ENCODE data around the gene RESF1. TPM values are rescaled to one million over a fixed set of nuclear protein-coding genes. Genes with fewer than 3 reads are reported as not detected.

Gene RESF1
- total RNA-seq, 2 experiments from 2014 or later: 112 to 126 TPM

- peak overlapping the region; percentile 85 for H3K4me3 Mint-ChIP-seq
- peaks cover 70% of the 10 kb centered on the region for H3K4me1 Mint-ChIP-seq (ENCODE audit: low read depth)
- CTCF ChIA-PET: interaction anchor here (0.6 to 4.5 kb wide), 4 partner anchors 20 to 309 kb away, joined by 3 to 27 read pairs (median 8); no protein-coding TSS in a partner anchor
- no peak for DNase-seq
- POLR2A ChIA-PET: interaction anchor here (1.3 to 3.4 kb wide), 4 partner anchors 65 to 303 kb away, joined by 3 to 29 read pairs (median 15); partner anchors contain the start of genes AMN1 and ETFBKMT
- peak overlapping the region; percentile 95 for H3K27ac Mint-ChIP-seq
- peaks cover 82% of the 10 kb centered on the region for H3K36me3 Mint-ChIP-seq (ENCODE audit: low read depth)
- no peaks in the 10 kb centered on the region for H3K9me3 Mint-ChIP-seq (ENCODE audit: insufficient read depth)
- ATAC-seq: no peak
- H3K27me3 Mint-ChIP-seq (ENCODE audit: low read depth): no peaks in the 10 kb centered on the region
These were observed 2.9 kb downstream of the RESF1 start for GRCh38 chr12:31962076-31962475.

DNA sequence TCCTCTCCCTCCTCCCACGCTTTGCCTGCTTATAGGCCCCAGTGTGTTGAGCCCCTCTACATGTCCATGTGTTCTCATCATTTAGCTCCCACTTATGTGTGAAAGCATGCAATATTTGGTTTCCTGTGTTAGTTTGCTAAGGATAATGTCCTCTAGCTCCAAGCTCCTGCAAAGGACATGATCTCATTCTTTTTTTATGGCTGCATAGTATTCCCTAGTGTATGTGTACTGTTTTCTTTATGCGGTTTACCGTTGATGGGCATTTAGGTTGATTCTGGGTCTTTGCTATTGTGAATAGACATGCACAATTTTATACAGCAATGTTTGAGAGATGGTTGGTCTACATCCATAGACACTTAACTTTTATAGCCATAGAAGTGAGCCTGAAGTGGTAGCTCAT lies 5.1 kb downstream of the RESF1 start:
- DNase-seq: no peak
- CTCF ChIA-PET: interaction anchor here (1.0 to 1.5 kb wide), 3 partner anchors 16 to 348 kb away, joined by 3 to 4 read pairs (median 3); no protein-coding TSS in a partner anchor
- ATAC-seq: no peak
- peaks cover 88% of the 10 kb centered on the region for H3K36me3 Mint-ChIP-seq (ENCODE audit: low read depth)
- H3K4me1 Mint-ChIP-seq (ENCODE audit: low read depth): peaks cover 76% of the 10 kb centered on the region
- no peaks in the 10 kb centered on the region for H3K27me3 Mint-ChIP-seq (ENCODE audit: low read depth)
- peak overlapping the region; percentile 95 for H3K27ac Mint-ChIP-seq
- POLR2A ChIA-PET: interaction anchor here (0.7 to 1.7 kb wide), 2 partner anchors 15 to 74 kb away, joined by 3 read pairs; no protein-coding TSS in a partner anchor
- peak overlapping the region; percentile 85 for H3K4me3 Mint-ChIP-seq
- H3K9me3 Mint-ChIP-seq (ENCODE audit: insufficient read depth): peaks cover 5% of the 10 kb centered on the region

DNA sequence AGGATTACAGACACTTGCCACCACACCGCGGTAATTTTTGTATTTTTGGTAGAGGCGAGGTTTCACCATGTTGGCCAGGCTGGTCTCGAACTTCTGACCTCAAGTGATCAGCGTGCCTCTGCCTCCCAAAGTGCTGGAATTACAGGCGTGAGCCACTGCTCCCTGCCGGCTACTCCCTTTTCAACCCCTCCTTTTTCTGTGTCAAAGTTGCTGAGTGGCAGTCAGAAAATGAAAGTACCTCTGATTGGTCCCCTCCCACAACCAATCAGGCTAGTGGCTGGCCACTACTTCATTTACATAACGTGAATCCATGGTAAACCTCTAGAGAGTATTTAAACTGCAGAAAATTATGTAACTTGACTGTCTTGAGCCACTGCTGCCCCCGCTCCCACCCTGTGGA lies 5.9 kb downstream of the RESF1 start:
- Mint-ChIP-seq H3K4me3 (peak overlapping the region; percentile 85), H3K4me1 (ENCODE audit: low read depth) (peaks cover 76% of the 10 kb centered on the region), H3K9me3 (ENCODE audit: insufficient read depth) (peaks cover 5% of the 10 kb centered on the region), H3K36me3 (ENCODE audit: low read depth) (peaks cover 90% of the 10 kb centered on the region), H3K27me3 (ENCODE audit: low read depth) (no peaks in the 10 kb centered on the region), H3K27ac (peak overlapping the region; percentile 95)
- peak; percentile 48 for ATAC-seq
- DNase-seq: peak; percentile 67
- CTCF ChIA-PET: interaction anchor here (1.0 to 1.5 kb wide), 3 partner anchors 15 to 347 kb away, joined by 3 to 4 read pairs (median 3); no protein-coding TSS in a partner anchor
- POLR2A ChIA-PET: interaction anchor here (0.7 kb wide), 1 partner anchor 15 kb away, joined by 3 read pairs; no protein-coding TSS in a partner anchor

- Mint-ChIP-seq H3K27ac (peak overlapping the region; percentile 95), H3K4me3 (peak overlapping the region; percentile 85), H3K4me1 (ENCODE audit: low read depth) (peaks cover 77% of the 10 kb centered on the region), H3K9me3 (ENCODE audit: insufficient read depth) (peaks cover 15% of the 10 kb centered on the region), H3K36me3 (ENCODE audit: low read depth) (peaks cover 90% of the 10 kb centered on the region), H3K27me3 (ENCODE audit: low read depth) (no peaks in the 10 kb centered on the region)
- ATAC-seq (peak; percentile 22), DNase-seq (peak; percentile 34)
- ChIA-PET POLR2A (interaction anchor here (0.6 to 1.0 kb wide), 2 partner anchors 13 to 76 kb away, joined by 3 to 5 read pairs; no protein-coding TSS in a partner anchor), CTCF (interaction anchor here (1.0 to 1.8 kb wide), 3 partner anchors 60 to 309 kb away, joined by 3 to 4 read pairs (median 3); no protein-coding TSS in a partner anchor)
These were observed 7.5 kb downstream of the RESF1 start for GRCh38 chr12:31966558-31967205.

- DNase-seq (no peak), ATAC-seq (no peak)
- H3K4me1 Mint-ChIP-seq (ENCODE audit: low read depth): peaks cover 68% of the 10 kb centered on the region
- H3K27me3 Mint-ChIP-seq (ENCODE audit: low read depth): no peaks in the 10 kb centered on the region
- H3K9me3 Mint-ChIP-seq (ENCODE audit: insufficient read depth): peaks cover 19% of the 10 kb centered on the region
- ChIA-PET POLR2A (no interaction called here), CTCF (interaction anchor here (1.2 kb wide), 1 partner anchor 309 kb away, joined by 3 read pairs; no protein-coding TSS in a partner anchor)
- peaks cover 90% of the 10 kb centered on the region for H3K36me3 Mint-ChIP-seq (ENCODE audit: low read depth)
- peak overlapping the region; percentile 95 for H3K27ac Mint-ChIP-seq
- peak overlapping the region; percentile 85 for H3K4me3 Mint-ChIP-seq
These were observed 8.3 kb downstream of the RESF1 start for GRCh38 chr12:31967539-31967938.

- Mint-ChIP-seq H3K27me3 (ENCODE audit: low read depth) (no peaks in the 10 kb centered on the region), H3K4me1 (ENCODE audit: low read depth) (peaks cover 43% of the 10 kb centered on the region), H3K36me3 (ENCODE audit: low read depth) (peaks cover 92% of the 10 kb centered on the region), H3K4me3 (no peak overlapping the region), H3K27ac (no peak overlapping the region), H3K9me3 (ENCODE audit: insufficient read depth) (peaks cover 36% of the 10 kb centered on the region)
- POLR2A ChIA-PET: no interaction called here
- DNase-seq (no peak), ATAC-seq (no peak)
- CTCF ChIA-PET: no interaction called here
These were observed 11.0 kb downstream of the RESF1 start for GRCh38 chr12:31970199-31970598.

GRCh38 chr12:31973818-31974217 lies 14.6 kb downstream of the RESF1 start:
- Mint-ChIP-seq H3K36me3 (ENCODE audit: low read depth) (peaks cover 95% of the 10 kb centered on the region), H3K27me3 (ENCODE audit: low read depth) (no peaks in the 10 kb centered on the region), H3K9me3 (ENCODE audit: insufficient read depth) (peaks cover 56% of the 10 kb centered on the region), H3K4me3 (no peak overlapping the region), H3K27ac (no peak overlapping the region), H3K4me1 (ENCODE audit: low read depth) (peaks cover 8% of the 10 kb centered on the region)
- DNase-seq (no peak), ATAC-seq (no peak)
- POLR2A ChIA-PET: no interaction called here
- CTCF ChIA-PET: no interaction called here

DNA sequence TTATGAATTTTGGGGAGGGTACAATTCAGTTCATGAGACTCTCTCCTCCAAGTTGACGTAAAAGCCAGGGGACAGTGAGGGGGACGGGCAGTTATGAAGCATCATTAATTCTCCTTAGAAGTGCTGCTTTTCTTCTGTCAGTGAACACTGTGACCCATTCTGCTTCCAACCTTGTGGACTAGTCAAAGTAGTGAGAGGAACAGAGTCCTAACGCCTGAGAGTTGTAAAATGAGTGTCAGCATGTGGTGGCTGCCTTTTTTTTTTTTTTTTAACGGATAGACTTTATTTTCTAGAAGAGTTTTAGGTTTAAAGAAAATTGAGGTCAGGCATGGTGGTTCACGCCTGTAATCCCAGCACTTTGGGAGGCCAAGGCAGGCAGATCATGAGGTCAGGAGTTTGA lies 15.5 kb downstream of the RESF1 start:
- DNase-seq (no peak), ATAC-seq (no peak)
- H3K27me3 Mint-ChIP-seq (ENCODE audit: low read depth): no peaks in the 10 kb centered on the region
- POLR2A ChIA-PET: no interaction called here
- H3K4me3 Mint-ChIP-seq: no peak overlapping the region
- peaks cover 95% of the 10 kb centered on the region for H3K36me3 Mint-ChIP-seq (ENCODE audit: low read depth)
- CTCF ChIA-PET: no interaction called here
- no peak overlapping the region for H3K27ac Mint-ChIP-seq
- H3K9me3 Mint-ChIP-seq (ENCODE audit: insufficient read depth): peaks cover 59% of the 10 kb centered on the region
- peaks cover 5% of the 10 kb centered on the region for H3K4me1 Mint-ChIP-seq (ENCODE audit: low read depth)

DNA sequence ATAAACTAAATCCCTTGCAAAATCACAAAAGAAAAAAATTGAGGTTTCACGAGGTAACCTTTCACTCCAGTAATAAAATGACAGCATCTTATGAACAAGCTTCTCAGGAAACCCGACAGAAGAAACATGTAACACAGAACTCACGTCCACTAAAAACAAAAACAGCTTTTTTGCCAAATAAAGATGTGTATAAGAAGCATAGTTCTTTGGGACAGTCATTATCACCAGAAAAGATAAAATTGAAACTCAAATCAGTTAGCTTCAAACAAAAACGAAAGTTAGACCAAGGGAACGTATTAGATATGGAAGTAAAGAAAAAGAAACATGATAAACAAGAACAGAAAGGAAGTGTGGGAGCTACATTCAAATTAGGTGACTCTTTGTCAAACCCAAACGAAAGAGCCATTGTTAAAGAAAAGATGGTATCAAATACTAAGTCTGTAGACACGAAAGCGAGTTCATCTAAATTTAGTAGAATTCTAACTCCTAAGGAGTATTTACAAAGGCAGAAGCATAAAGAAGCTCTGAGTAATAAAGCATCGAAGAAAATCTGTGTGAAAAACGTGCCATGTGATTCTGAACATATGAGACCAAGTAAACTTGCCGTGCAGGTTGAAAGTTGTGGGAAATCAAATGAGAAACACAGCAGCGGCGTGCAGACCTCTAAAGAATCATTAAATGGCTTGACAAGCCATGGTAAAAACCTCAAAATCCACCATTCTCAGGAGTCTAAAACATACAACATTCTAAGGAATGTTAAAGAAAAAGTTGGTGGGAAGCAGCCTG lies 25.8 kb downstream of the RESF1 start:
- DNase-seq (no peak), ATAC-seq (no peak)
- peaks cover 97% of the 10 kb centered on the region for H3K36me3 Mint-ChIP-seq (ENCODE audit: low read depth)
- POLR2A ChIA-PET: no interaction called here
- peaks cover 48% of the 10 kb centered on the region for H3K4me1 Mint-ChIP-seq (ENCODE audit: low read depth)
- CTCF ChIA-PET: interaction anchor here (1.1 kb wide), 1 partner anchor 24 kb away, joined by 5 read pairs; no protein-coding TSS in a partner anchor
- H3K27me3 Mint-ChIP-seq (ENCODE audit: low read depth): no peaks in the 10 kb centered on the region
- H3K4me3 Mint-ChIP-seq: no peak overlapping the region
- H3K9me3 Mint-ChIP-seq (ENCODE audit: insufficient read depth): peaks cover 59% of the 10 kb centered on the region
- peak overlapping the region; percentile 1 for H3K27ac Mint-ChIP-seq

GRCh38 chr12:31985832-31986231 lies 26.6 kb downstream of the RESF1 start:
- Mint-ChIP-seq H3K4me1 (ENCODE audit: low read depth) (peaks cover 56% of the 10 kb centered on the region), H3K27me3 (ENCODE audit: low read depth) (no peaks in the 10 kb centered on the region), H3K4me3 (no peak overlapping the region), H3K27ac (no peak overlapping the region), H3K36me3 (ENCODE audit: low read depth) (peaks cover 97% of the 10 kb centered on the region), H3K9me3 (ENCODE audit: insufficient read depth) (peaks cover 59% of the 10 kb centered on the region)
- CTCF ChIA-PET: no interaction called here
- no peak for DNase-seq
- POLR2A ChIA-PET: no interaction called here
- ATAC-seq: no peak

GRCh38 chr12:31989571-31990362 lies 30.6 kb downstream of the RESF1 start:
- DNase-seq (no peak), ATAC-seq (peak; percentile 11)
- Mint-ChIP-seq H3K27ac (peak overlapping the region; percentile 81), H3K4me1 (ENCODE audit: low read depth) (peaks cover 46% of the 10 kb centered on the region), H3K9me3 (ENCODE audit: insufficient read depth) (peaks cover 34% of the 10 kb centered on the region), H3K27me3 (ENCODE audit: low read depth) (no peaks in the 10 kb centered on the region), H3K4me3 (no peak overlapping the region), H3K36me3 (ENCODE audit: low read depth) (peaks cover 88% of the 10 kb centered on the region)
- CTCF ChIA-PET: interaction anchor here (0.6 to 1.0 kb wide), 2 partner anchors 12 to 18 kb away, joined by 3 read pairs; no protein-coding TSS in a partner anchor
- POLR2A ChIA-PET: no interaction called here

Data from activated CD8-positive, alpha-beta T cell treated with anti-CD3 and anti-CD28 coated beads, Interleukin-2, amount 10 ng/mL, durations not matched to agents 7 days and 5 days (primary cell).